Mucosa of stomach (tissue), 1 donor: ENCODE data around the gene HPDL.
A peak's percentile ranks its signal among the peaks of the same experiment; 100 is the strongest.
"Not testable (repeated sequence)": the region's sequence is repeated elsewhere in the genome, so short reads cannot be mapped to it uniquely, and the experiment has no call there.

Source experiments
- H3K27me3 ChIP-seq: one replicate; pipeline ENCODE4 v1.7.0; 2013; ENCODE audit warnings: mild to moderate bottlenecking, low read length; ENCODE audit not compliant: control insufficient read depth, insufficient read depth
- H3K36me3 ChIP-seq: one replicate; pipeline ENCODE4 v1.7.0; 2013; ENCODE audit warnings: low read length; ENCODE audit not compliant: control insufficient read depth, insufficient read depth
- H3K4me1 ChIP-seq: one replicate; pipeline ENCODE4 v1.7.0; 2013; ENCODE audit warnings: mild to moderate bottlenecking, low read length; ENCODE audit not compliant: control insufficient read depth, insufficient read depth
- H3K4me3 ChIP-seq: one replicate; pipeline ENCODE4 v1.7.0; 2013; ENCODE audit warnings: low read length
- H3K9ac ChIP-seq: one replicate; pipeline ENCODE4 v1.7.0; 2013; ENCODE audit warnings: mild to moderate bottlenecking, low read length, moderate library complexity
- H3K9me3 ChIP-seq: one replicate; pipeline ENCODE4 v1.7.0; 2013; ENCODE audit warnings: mild to moderate bottlenecking, low read length, moderate library complexity; ENCODE audit not compliant: control insufficient read depth
- donor health status: Pancreatic carcinoma.

Gene HPDL

DNA sequence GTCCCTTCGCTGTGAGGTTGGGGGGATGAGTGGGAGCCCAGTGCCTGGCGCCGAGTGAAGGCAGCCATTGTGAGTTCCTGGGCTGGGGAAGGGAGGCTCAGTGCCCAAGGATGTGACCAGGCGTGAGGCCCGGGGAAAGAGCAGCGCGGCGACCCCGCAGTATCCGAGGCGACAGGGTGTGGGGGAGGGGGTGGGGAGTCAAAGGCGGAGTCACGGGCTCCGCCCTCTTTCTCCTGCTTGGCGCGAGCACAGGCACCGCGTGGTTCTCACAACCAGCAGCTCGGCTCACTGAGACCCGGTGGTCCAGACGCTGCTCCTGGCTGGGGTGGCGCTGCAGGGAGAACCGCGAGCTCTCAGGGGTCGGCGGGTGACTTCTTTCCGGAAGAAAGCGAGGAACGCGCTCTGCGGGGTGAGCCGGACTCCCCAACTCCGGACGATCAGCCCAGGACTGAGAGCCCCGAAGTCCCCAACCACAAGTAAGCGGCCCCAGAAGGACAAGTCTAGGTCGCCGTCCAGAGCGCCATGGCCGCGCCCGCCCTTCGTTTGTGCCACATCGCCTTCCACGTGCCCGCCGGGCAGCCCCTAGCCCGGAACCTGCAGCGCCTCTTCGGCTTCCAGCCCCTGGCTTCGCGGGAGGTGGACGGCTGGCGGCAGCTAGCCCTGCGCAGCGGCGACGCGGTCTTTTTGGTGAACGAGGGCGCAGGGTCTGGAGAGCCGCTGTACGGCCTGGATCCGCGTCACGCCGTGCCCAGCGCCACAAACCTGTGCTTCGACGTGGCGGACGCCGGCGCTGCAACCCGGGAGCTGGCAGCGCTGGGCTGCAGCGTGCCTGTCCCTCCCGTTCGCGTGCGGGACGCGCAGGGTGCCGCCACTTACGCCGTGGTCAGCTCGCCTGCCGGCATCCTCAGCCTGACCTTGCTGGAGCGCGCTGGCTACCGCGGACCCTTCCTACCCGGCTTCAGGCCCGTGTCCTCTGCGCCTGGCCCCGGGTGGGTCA lies at the start of gene HPDL:
TSS of gene HPDL (plus strand) at position 269 of the 997 bp plus-strand sequence. CDS start at position 523, 254 bp downstream.
- H3K9me3 ChIP-seq, result no peaks in the 10 kb centered on the region
- H3K9ac ChIP-seq, result peak within 1 kb of the TSS; percentile 61
- H3K27me3 ChIP-seq, result no peaks in the 10 kb centered on the region
- H3K36me3 ChIP-seq, result no peaks in the 10 kb centered on the region
- H3K4me3 ChIP-seq, result peak within 1 kb of the TSS; percentile 56
- peaks cover 39% of the 10 kb centered on the region for H3K4me1 ChIP-seq

DNA sequence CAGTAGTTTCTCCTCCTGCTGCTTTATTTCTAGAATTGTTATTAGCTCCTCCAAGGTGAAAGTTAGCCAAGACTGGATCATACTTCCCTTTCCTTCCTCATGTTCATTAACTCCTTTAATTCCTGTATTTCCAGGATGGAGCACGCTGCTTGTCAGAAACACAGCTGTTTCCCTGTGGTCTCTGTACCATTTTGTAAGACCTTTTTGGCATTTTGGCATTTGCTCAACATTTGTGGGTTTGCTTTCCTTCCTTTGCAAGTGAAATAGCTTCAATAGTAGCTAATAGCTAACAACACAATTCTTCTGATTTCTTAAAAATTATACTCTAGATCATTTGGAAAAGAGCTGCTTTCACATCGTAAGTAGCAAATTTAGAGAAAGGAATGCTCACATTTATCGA lies 44.3 kb upstream of the HPDL start:
- H3K4me1 ChIP-seq, result no peaks in the 10 kb centered on the region
- H3K9me3 ChIP-seq, result no peaks in the 10 kb centered on the region
- no peak overlapping the region for H3K4me3 ChIP-seq
- H3K36me3 ChIP-seq, result no peaks in the 10 kb centered on the region
- H3K27me3 ChIP-seq, result no peaks in the 10 kb centered on the region
- H3K9ac ChIP-seq, result no peak overlapping the region

DNA sequence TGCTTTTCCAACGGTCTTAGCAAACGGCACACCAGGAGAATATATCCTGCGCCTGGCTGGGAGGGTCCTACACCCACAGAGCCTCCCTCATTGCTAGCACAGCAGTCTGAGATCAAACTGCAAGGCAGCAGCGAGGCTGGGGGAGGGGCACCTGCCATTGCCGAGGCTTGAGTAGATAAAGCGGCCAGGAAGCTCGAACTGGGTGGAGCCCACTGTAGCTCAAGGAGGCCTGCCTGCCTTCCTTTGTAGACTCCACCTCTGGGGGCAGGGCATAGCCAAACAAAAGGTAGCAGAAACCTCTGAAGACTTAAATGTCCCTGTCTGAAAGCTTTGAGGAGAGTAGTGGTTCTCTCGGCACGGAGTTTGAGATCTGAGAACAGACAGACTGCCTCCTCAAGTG lies 41.8 kb upstream of the HPDL start:
- not testable (repeated sequence) for H3K4me1 ChIP-seq, H3K36me3 ChIP-seq, H3K4me3 ChIP-seq, H3K9ac ChIP-seq, H3K9me3 ChIP-seq, H3K27me3 ChIP-seq

DNA sequence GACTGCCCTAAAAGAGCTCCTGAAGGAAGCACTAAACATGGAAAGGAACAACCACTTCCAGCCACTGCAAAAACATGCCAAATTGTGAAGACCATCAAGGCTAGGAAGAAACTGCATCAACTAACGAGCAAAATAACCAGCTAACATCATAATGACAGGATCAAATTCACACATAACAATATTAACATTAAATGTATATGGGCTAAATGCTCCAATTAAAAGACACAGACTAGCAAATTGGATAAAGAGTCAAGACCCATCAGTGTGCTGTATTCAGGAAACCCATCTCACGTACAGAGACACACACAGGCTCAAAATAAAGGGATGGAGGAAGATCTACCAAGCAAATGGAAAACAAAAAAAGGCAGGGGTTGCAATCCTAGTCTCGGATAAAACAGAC lies 40.2 kb upstream of the HPDL start:
- not testable (repeated sequence) for H3K4me3 ChIP-seq, H3K27me3 ChIP-seq, H3K9ac ChIP-seq, H3K36me3 ChIP-seq, H3K9me3 ChIP-seq, H3K4me1 ChIP-seq

DNA sequence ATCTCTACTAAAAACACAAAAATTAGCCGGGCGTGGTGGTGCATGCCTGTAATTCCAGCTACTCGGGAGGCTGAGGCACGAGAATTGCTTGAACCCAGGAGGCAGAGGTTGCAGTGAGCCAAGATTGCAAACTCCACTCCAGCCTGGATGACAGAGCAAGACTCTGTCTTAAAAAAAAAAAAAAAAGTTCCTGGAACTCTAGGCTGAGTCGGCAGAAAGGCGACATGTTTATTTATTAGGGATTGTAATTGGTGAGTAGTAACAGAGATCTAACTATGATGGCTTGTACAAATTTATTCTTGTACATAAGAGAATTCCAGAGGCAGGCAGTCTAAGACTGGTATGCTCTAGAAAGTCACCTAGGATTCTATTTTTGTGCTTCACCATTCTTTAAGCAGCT lies 35.7 kb upstream of the HPDL start:
- not testable (repeated sequence) for H3K9me3 ChIP-seq, H3K9ac ChIP-seq, H3K4me3 ChIP-seq, H3K27me3 ChIP-seq, H3K4me1 ChIP-seq, H3K36me3 ChIP-seq

DNA sequence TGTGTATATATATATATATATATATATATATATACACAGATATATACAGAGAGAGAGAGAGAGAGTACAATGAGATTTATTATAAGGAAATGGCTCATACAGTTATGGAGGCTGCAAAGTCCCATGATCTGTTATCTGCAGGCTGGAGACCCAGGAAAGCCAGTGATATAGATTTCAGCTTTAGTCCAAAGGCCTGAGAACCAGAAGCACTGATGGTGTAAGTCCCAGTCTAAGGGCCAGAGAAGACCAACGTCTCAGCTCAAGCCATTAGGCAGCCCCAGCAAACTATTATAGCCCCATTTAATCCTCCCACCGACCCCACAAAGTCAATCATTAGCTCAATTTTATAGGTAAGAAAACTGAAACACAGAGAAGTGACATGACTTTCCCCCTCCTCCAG lies 35.0 kb upstream of the HPDL start:
- H3K4me1 ChIP-seq, result no peaks in the 10 kb centered on the region
- H3K9ac ChIP-seq, result no peak overlapping the region
- H3K36me3 ChIP-seq, result no peaks in the 10 kb centered on the region
- H3K9me3 ChIP-seq, result no peaks in the 10 kb centered on the region
- no peaks in the 10 kb centered on the region for H3K27me3 ChIP-seq
- no peak overlapping the region for H3K4me3 ChIP-seq

- no peaks in the 10 kb centered on the region for H3K36me3 ChIP-seq
- no peaks in the 10 kb centered on the region for H3K4me1 ChIP-seq
- no peak overlapping the region for H3K4me3 ChIP-seq
- no peak overlapping the region for H3K9ac ChIP-seq
- H3K27me3 ChIP-seq, result no peaks in the 10 kb centered on the region
- no peaks in the 10 kb centered on the region for H3K9me3 ChIP-seq
These were observed 28.9 kb upstream of the HPDL start for GRCh38 chr1:45297666-45298356.

DNA sequence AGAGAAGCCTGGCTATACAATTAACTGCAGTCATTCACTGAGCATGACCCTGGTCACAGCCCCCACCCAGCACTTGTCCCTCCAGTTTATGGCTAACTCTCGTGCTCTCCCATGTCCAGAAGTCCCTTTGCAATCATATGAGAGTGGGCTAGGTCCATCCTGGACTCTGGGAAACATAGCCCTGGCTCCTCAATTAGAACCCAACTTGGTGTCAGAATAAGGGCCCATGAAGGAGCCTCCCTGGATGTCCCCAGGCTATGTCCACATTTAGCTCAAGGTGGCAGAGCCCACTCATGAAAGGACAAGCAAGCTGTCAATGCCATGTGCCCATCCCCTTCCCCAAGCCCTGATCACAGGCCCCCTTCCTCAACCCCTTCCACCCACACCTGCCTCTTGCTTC lies 27.4 kb upstream of the HPDL start:
- peaks cover 2% of the 10 kb centered on the region for H3K4me1 ChIP-seq
- no peaks in the 10 kb centered on the region for H3K9me3 ChIP-seq
- no peaks in the 10 kb centered on the region for H3K27me3 ChIP-seq
- H3K36me3 ChIP-seq, result no peaks in the 10 kb centered on the region
- no peak overlapping the region for H3K9ac ChIP-seq
- H3K4me3 ChIP-seq, result no peak overlapping the region

- no peaks in the 10 kb centered on the region for H3K36me3 ChIP-seq
- H3K9me3 ChIP-seq, result no peaks in the 10 kb centered on the region
- H3K9ac ChIP-seq, result no peak overlapping the region
- H3K27me3 ChIP-seq, result no peaks in the 10 kb centered on the region
- H3K4me3 ChIP-seq, result no peak overlapping the region
- H3K4me1 ChIP-seq, result peaks cover 10% of the 10 kb centered on the region
These were observed 26.6 kb upstream of the HPDL start for GRCh38 chr1:45299981-45300668.

GRCh38 chr1:45300669-45300997 lies 26.1 kb upstream of the HPDL start:
- peaks cover 10% of the 10 kb centered on the region for H3K4me1 ChIP-seq
- H3K9ac ChIP-seq, result no peak overlapping the region
- H3K4me3 ChIP-seq, result no peak overlapping the region
- no peaks in the 10 kb centered on the region for H3K27me3 ChIP-seq
- no peaks in the 10 kb centered on the region for H3K9me3 ChIP-seq
- H3K36me3 ChIP-seq, result no peaks in the 10 kb centered on the region

DNA sequence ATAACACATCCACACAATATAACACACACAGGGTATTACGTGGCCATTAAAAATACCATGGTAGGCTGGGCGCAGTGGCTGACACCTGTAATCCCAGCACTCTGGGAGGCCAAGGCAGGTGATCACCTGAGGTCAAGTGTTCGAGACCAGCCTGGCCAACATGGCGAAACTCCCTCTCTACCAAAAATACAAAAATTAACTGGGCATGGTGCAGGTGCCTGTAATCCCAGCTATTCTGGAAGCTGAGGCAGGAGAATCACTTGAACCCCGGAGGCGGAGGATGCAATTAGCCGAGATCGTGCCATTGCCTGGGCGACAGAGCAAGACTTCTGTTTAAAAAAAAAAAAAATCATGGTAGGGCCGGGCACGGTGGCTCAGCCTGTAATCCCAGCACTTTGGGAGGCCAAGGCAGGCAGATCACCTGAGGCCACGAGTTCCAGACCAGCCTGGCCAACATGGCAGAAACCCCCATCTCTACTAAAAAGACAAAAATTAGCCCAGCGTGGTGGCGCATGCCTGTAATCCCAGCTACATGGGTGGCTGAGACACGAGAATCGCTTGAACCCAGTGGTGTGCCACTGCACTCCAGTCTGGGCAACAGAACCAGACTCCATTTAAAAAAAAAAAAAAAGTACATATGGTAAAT lies 24.1 kb upstream of the HPDL start:
- H3K9me3 ChIP-seq, result no peaks in the 10 kb centered on the region
- H3K9ac ChIP-seq, result peak overlapping the region; percentile 76
- H3K36me3 ChIP-seq, result no peaks in the 10 kb centered on the region
- peaks cover 10% of the 10 kb centered on the region for H3K4me1 ChIP-seq
- no peak overlapping the region for H3K4me3 ChIP-seq
- H3K27me3 ChIP-seq, result no peaks in the 10 kb centered on the region
